Activated CD4-positive, alpha-beta memory T cell treated with anti-CD3 and anti-CD28 coated beads, Interleukin-2, amount 10 ng/mL, durations not matched to agents 7 days and 5 days (primary cell): ENCODE results near the gene SAC3D1. TPM values are rescaled to one million over a fixed set of nuclear protein-coding genes. Genes with fewer than 3 reads are reported as not detected.
A peak's percentile ranks its signal among the peaks of the same experiment; 100 is the strongest.
"Not testable (repeated sequence)": the region's sequence is repeated elsewhere in the genome, so short reads cannot be mapped to it uniquely, and the experiment has no call there.

Source experiments
- CTCF ChIA-PET: fragments of 350-600 bp; sonication (Branson Sonifier 250); formaldehyde crosslinking; loops from one replicate; lab custom pipeline; 2021; ENCODE audit warnings: antibody characterized with exemption, inconsistent platforms; lab: Charles Lee
- POLR2A ChIA-PET: fragments of 350-600 bp; sonication (Branson Sonifier 250); formaldehyde crosslinking; loops from one replicate; lab custom pipeline; 2021; ENCODE audit warnings: antibody characterized with exemption; lab: Charles Lee
- DNase-seq: peaks from one replicate; pipeline ENCODE4 v3.0.0-alpha.2; 2020
- H3K27ac Mint-ChIP-seq: one replicate; pipeline ENCODE4 v1.8.0; 2021; ENCODE audit warnings: mild to moderate bottlenecking, mixed read lengths
- H3K27me3 Mint-ChIP-seq: one replicate; pipeline ENCODE4 v1.8.0; 2021; ENCODE audit warnings: mixed read lengths
- H3K36me3 Mint-ChIP-seq: one replicate; pipeline ENCODE4 v1.8.0; 2021; ENCODE audit warnings: low read depth, mixed read lengths
- H3K4me1 Mint-ChIP-seq: one replicate; pipeline ENCODE4 v1.8.0; 2021; ENCODE audit warnings: mixed read lengths
- H3K4me3 Mint-ChIP-seq: one replicate; pipeline ENCODE4 v1.8.0; 2021; ENCODE audit warnings: mild to moderate bottlenecking, mixed read lengths
- H3K9me3 Mint-ChIP-seq: one replicate; pipeline ENCODE4 v1.8.0; 2021; ENCODE audit warnings: mixed read lengths
- total RNA-seq, 2 experiments: library from RNA; stranded (reverse); gene quantifications; one replicate each; pipeline ENCODE4 v1.2.3, GENCODE V29; 2021

SAC3D1 gene
- total RNA-seq: 10 to 100 TPM; 24.2 to 24.8 TPM

- ChIA-PET POLR2A (interaction anchor here (0.7 to 4.8 kb wide), 38 partner anchors 9 to 724 kb away, joined by 3 to 51 read pairs (median 4); partner anchors contain the start of genes ARL2, CDCA5, FAU and MAJIN), CTCF (interaction anchor here (0.7 to 3.6 kb wide), 8 partner anchors 12 to 193 kb away, joined by 3 to 25 read pairs (median 4); partner anchors contain the start of genes ARL2, CDCA5, SNX15 and ZFPL1)
- DNase-seq: peak; percentile 95
- H3K27ac Mint-ChIP-seq: peak within 1 kb of the TSS; percentile 97
- no peaks in the 10 kb centered on the region for H3K27me3 Mint-ChIP-seq
- peaks cover 36% of the 10 kb centered on the region for H3K36me3 Mint-ChIP-seq
- no peaks in the 10 kb centered on the region for H3K9me3 Mint-ChIP-seq
- H3K4me1 Mint-ChIP-seq: peaks cover 41% of the 10 kb centered on the region
- peak within 1 kb of the TSS; percentile 91 for H3K4me3 Mint-ChIP-seq
Measured at GRCh38 chr11:65040847-65041622, at the start of gene SAC3D1. Gene SAC3D1 (plus strand): TSS chr11:65041210. CDS start chr11:65041293, 83 bp downstream.

DNA sequence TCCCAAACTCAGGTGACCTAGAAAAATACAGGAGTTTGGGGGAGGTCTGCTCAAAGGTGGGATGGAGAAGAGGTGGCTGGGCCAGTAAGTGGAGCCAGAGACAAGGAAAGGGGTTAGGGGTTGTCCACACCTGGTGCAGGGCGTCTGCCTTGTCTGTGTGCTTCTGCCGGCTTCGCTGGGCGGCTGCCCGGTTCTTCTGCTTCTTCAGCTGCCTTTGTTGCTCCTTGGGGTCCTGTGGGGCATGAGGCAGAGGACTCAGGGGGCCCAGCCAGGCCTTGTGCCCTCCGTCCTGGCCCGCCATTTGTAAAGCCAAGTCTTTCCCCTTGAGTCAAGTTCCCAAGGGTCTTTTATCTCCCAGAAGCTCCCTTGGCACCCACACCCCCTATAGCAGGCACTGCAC is 46.7 kb upstream of the SAC3D1 start:
- ChIA-PET CTCF (no interaction called here), POLR2A (interaction anchor here (1.2 to 1.3 kb wide), 2 partner anchors 17 to 146 kb away, joined by 3 read pairs; no protein-coding TSS in a partner anchor)
- Mint-ChIP-seq H3K36me3 (no peaks in the 10 kb centered on the region), H3K27ac (no peak overlapping the region), H3K4me1 (peaks cover 39% of the 10 kb centered on the region), H3K4me3 (no peak overlapping the region), H3K9me3 (no peaks in the 10 kb centered on the region), H3K27me3 (no peaks in the 10 kb centered on the region)
- DNase-seq: no peak

- ChIA-PET POLR2A (no interaction called here), CTCF (interaction anchor here (0.9 to 1.3 kb wide), 2 partner anchors 9 to 18 kb away, joined by 3 to 5 read pairs; partner anchors contain the start of gene ARL2)
- no peak for DNase-seq
- H3K27me3 Mint-ChIP-seq: no peaks in the 10 kb centered on the region
- H3K4me1 Mint-ChIP-seq: peaks cover 35% of the 10 kb centered on the region
- no peaks in the 10 kb centered on the region for H3K36me3 Mint-ChIP-seq
- H3K27ac Mint-ChIP-seq: no peak overlapping the region
- H3K4me3 Mint-ChIP-seq: peak overlapping the region; percentile 11
- no peaks in the 10 kb centered on the region for H3K9me3 Mint-ChIP-seq
Measured at GRCh38 chr11:64996327-64996709, 44.7 kb upstream of the SAC3D1 start.

DNA sequence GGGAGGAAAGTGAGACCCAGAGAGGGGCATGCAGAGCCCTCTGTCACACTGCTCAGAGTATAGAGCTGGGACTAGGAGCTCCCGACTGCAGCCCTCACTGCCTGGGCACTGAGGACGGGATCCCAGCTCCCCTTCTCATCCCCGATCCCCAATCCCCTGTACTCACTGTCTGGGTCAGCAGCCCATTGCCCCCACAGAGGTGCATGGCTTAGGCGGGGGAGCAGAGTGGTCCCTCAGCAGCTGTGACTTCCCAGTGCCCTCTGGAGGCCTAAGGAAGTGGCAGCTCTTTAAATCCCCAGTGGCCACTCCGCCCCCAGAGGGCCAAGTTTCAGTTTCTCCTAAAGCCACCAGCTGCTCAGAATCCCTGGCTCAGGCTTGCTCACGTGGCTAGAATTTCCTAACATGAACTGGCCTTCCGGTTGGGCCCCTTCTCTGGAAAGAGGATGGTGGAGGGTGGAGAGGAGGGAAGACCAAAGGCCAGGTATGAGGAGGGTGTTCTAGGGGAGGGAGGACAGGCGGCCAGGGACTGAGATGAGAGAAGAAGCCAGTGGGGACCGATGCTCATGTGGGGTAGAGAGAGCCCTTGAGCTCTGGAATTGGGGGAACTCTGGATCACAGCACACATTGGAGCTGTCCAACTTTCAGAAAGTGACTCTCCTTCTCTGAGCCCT is 44.2 kb upstream of the SAC3D1 start, which contains the start of gene BATF2:
Gene BATF2, minus strand, starts transcription at position 262 of the 671 bp plus-strand sequence. Its CDS starts 57 bp downstream, at position 205.
- Mint-ChIP-seq H3K4me1 (peaks cover 35% of the 10 kb centered on the region), H3K36me3 (no peaks in the 10 kb centered on the region), H3K4me3 (peak within 1 kb of the TSS; percentile 11), H3K27me3 (no peaks in the 10 kb centered on the region), H3K9me3 (no peaks in the 10 kb centered on the region), H3K27ac (peak within 1 kb of the TSS; percentile 1)
- ChIA-PET POLR2A (interaction anchor here (0.9 kb wide), 1 partner anchor 16 kb away, joined by 3 read pairs; no protein-coding TSS in a partner anchor), CTCF (interaction anchor here (0.7 to 1.3 kb wide), 3 partner anchors 8 to 153 kb away, joined by 3 to 5 read pairs (median 3); partner anchors contain the start of genes ARL2 and CDC42BPG)
- DNase-seq: peak; percentile 25

- peaks cover 35% of the 10 kb centered on the region for H3K4me1 Mint-ChIP-seq
- H3K9me3 Mint-ChIP-seq: no peaks in the 10 kb centered on the region
- CTCF ChIA-PET: interaction anchor here (0.9 to 2.2 kb wide), 6 partner anchors 15 to 220 kb away, joined by 3 to 21 read pairs (median 3); partner anchors contain the start of genes ARL2 and SF1
- peak overlapping the region; percentile 63 for H3K4me3 Mint-ChIP-seq
- no peaks in the 10 kb centered on the region for H3K27me3 Mint-ChIP-seq
- H3K27ac Mint-ChIP-seq: peak overlapping the region; percentile 85
- DNase-seq: peak; percentile 27
- POLR2A ChIA-PET: interaction anchor here (1.0 to 2.4 kb wide), 5 partner anchors 9 to 74 kb away, joined by 3 to 9 read pairs (median 5); partner anchors contain the start of genes ARL2, MAJIN, PPP2R5B and SAC3D1
- H3K36me3 Mint-ChIP-seq: no peaks in the 10 kb centered on the region
Measured at GRCh38 chr11:64998141-64998540, 42.9 kb upstream of the SAC3D1 start.

GRCh38 chr11:64998690-64999431 is 42.1 kb upstream of the SAC3D1 start:
- ChIA-PET POLR2A (interaction anchor here (1.0 to 2.4 kb wide), 6 partner anchors 10 to 75 kb away, joined by 3 to 9 read pairs (median 4); partner anchors contain the start of genes ARL2, MAJIN, PPP2R5B and SAC3D1), CTCF (interaction anchor here (0.9 to 2.2 kb wide), 6 partner anchors 15 to 220 kb away, joined by 3 to 21 read pairs (median 3); partner anchors contain the start of genes ARL2 and SF1)
- peaks cover 35% of the 10 kb centered on the region for H3K4me1 Mint-ChIP-seq
- DNase-seq: peak; percentile 33
- no peaks in the 10 kb centered on the region for H3K27me3 Mint-ChIP-seq
- peak overlapping the region; percentile 85 for H3K27ac Mint-ChIP-seq
- no peaks in the 10 kb centered on the region for H3K36me3 Mint-ChIP-seq
- H3K4me3 Mint-ChIP-seq: peak overlapping the region; percentile 63
- H3K9me3 Mint-ChIP-seq: no peaks in the 10 kb centered on the region

- H3K27ac Mint-ChIP-seq: peak overlapping the region; percentile 85
- H3K27me3 Mint-ChIP-seq: no peaks in the 10 kb centered on the region
- no peak overlapping the region for H3K4me3 Mint-ChIP-seq
- ChIA-PET CTCF (interaction anchor here (1.3 to 2.2 kb wide), 3 partner anchors 14 to 152 kb away, joined by 3 to 21 read pairs (median 4); partner anchors contain the start of gene ARL2), POLR2A (interaction anchor here (1.0 to 2.4 kb wide), 3 partner anchors 10 to 14 kb away, joined by 3 to 9 read pairs (median 5); partner anchors contain the start of gene ARL2)
- DNase-seq: no peak
- peaks cover 35% of the 10 kb centered on the region for H3K4me1 Mint-ChIP-seq
- no peaks in the 10 kb centered on the region for H3K36me3 Mint-ChIP-seq
- H3K9me3 Mint-ChIP-seq: no peaks in the 10 kb centered on the region
Measured at GRCh38 chr11:64999478-64999877, 41.5 kb upstream of the SAC3D1 start.

DNA sequence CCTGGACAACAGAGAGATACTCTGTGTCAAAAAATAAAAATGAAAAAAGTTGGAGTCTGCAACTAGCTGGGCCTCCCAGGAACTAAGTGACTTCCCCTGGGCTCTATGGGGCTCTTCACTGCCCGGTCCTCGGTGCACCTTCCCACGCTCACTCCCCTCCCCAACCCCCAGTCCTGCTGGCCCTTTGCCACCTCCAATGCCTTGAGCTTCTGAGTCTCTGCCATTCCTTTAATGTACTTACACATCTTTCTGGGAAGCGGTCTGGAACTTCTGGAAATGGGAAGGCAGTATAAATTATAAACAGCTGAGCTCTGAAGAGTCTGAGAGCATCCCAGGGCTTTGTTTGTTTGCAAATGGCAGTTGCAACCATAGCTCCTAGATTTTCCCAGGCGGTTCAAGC is 38.3 kb upstream of the SAC3D1 start:
- ChIA-PET CTCF (interaction anchor here (0.7 kb wide), 3 partner anchors 9 to 584 kb away, joined by 3 to 4 read pairs (median 3); no protein-coding TSS in a partner anchor), POLR2A (interaction anchor here (1.1 to 1.4 kb wide), 2 partner anchors 10 to 12 kb away, joined by 3 to 5 read pairs; partner anchors contain the start of gene ARL2)
- Mint-ChIP-seq H3K27ac (no peak overlapping the region), H3K9me3 (no peaks in the 10 kb centered on the region), H3K27me3 (no peaks in the 10 kb centered on the region), H3K36me3 (no peaks in the 10 kb centered on the region), H3K4me3 (no peak overlapping the region), H3K4me1 (peaks cover 24% of the 10 kb centered on the region)
- DNase-seq: no peak

- no peak overlapping the region for H3K27ac Mint-ChIP-seq
- peaks cover 19% of the 10 kb centered on the region for H3K4me1 Mint-ChIP-seq
- POLR2A ChIA-PET: interaction anchor here (1.1 to 1.4 kb wide), 2 partner anchors 9 to 11 kb away, joined by 3 to 5 read pairs; partner anchors contain the start of gene ARL2
- no peaks in the 10 kb centered on the region for H3K36me3 Mint-ChIP-seq
- CTCF ChIA-PET: interaction anchor here (0.7 kb wide), 2 partner anchors 9 to 77 kb away, joined by 3 to 4 read pairs; no protein-coding TSS in a partner anchor
- no peak overlapping the region for H3K4me3 Mint-ChIP-seq
- no peaks in the 10 kb centered on the region for H3K9me3 Mint-ChIP-seq
- DNase-seq: no peak
- H3K27me3 Mint-ChIP-seq: no peaks in the 10 kb centered on the region
Measured at GRCh38 chr11:65003282-65003681, 37.7 kb upstream of the SAC3D1 start.

GRCh38 chr11:65003968-65004367 is 37.0 kb upstream of the SAC3D1 start:
- not testable (repeated sequence) for DNase-seq, H3K9me3 Mint-ChIP-seq, H3K27me3 Mint-ChIP-seq, H3K4me3 Mint-ChIP-seq, H3K27ac Mint-ChIP-seq, H3K36me3 Mint-ChIP-seq
- H3K4me1 Mint-ChIP-seq: peaks cover 13% of the 10 kb centered on the region
- POLR2A ChIA-PET: interaction anchor here (1.1 to 1.4 kb wide), 2 partner anchors 9 to 11 kb away, joined by 3 to 5 read pairs; partner anchors contain the start of gene ARL2
- CTCF ChIA-PET: interaction anchor here (0.6 kb wide), 1 partner anchor 21 kb away, joined by 4 read pairs; no protein-coding TSS in a partner anchor

GRCh38 chr11:65008016-65008415 is 33.0 kb upstream of the SAC3D1 start:
- CTCF ChIA-PET: no interaction called here

More at GRCh38 chr11:65008016-65008415, 33.0 kb upstream of the SAC3D1 start:
- H3K9me3 Mint-ChIP-seq: no peaks in the 10 kb centered on the region
- no peak overlapping the region for H3K27ac Mint-ChIP-seq
- H3K27me3 Mint-ChIP-seq: no peaks in the 10 kb centered on the region
- no peak for DNase-seq
- H3K4me3 Mint-ChIP-seq: no peak overlapping the region
- H3K4me1 Mint-ChIP-seq: peaks cover 5% of the 10 kb centered on the region
- H3K36me3 Mint-ChIP-seq: no peaks in the 10 kb centered on the region
- POLR2A ChIA-PET: no interaction called here
